Adrenal gland (tissue), 12 donors: ENCODE measurements around the gene CCS. TPM values are rescaled to one million over a fixed set of nuclear protein-coding genes. Genes with fewer than 3 reads are reported as not detected.

ENCODE experiments used
- DNase-seq, 7 donors: peaks; one replicate each; pipeline ENCODE4 v3.0.0-alpha.2; 2019 to 2020
- H3K27ac ChIP-seq, 5 donors: fragments of 200-600 bp; sonication (generic) in 4 of 5; 1 replicate in 3 of 5; 2 replicates in 2 of 5; pipeline versions ENCODE4 v1.5.1 to v1.8.0; 2016 to 2020; ENCODE audit warnings: mild to moderate bottlenecking in 1 of 5
- H3K27me3 ChIP-seq: fragments of 200-600 bp; 2 replicates; pipeline ENCODE4 v1.8.0; 2021
- H3K36me3 ChIP-seq, 2 donors: fragments of 200-600 bp; replicated peaks in 1 of 2; 1 replicate in 1 of 2; 2 replicates in 1 of 2; pipeline versions ENCODE4 v1.5.1 to v1.8.0; 2018 to 2022
- H3K4me1 ChIP-seq, 2 donors: fragments of 200-600 bp; replicated peaks in 1 of 2; 1 replicate in 1 of 2; 2 replicates in 1 of 2; pipeline versions ENCODE4 v1.5.1 to v1.8.0; 2018 to 2021
- H3K4me3 ChIP-seq, 4 donors: fragments of 200-600 bp; sonication (generic) in 3 of 4; one replicate each; pipeline ENCODE4 v1.5.1; 2016 to 2018
- H3K9me3 ChIP-seq, 3 donors: fragments of 200-600 bp; sonication (generic) in 1 of 3; replicated peaks in 1 of 3; 1 replicate in 2 of 3; 2 replicates in 1 of 3; pipeline versions ENCODE4 v1.5.1 to v1.8.0; 2016 to 2021
- POLR2A ChIP-seq, 2 donors: fragments of 450-650 bp; IDR thresholded peaks; one replicate each; pipeline ENCODE4 v1.6.1; 2017; ENCODE audit warnings: antibody characterized with exemption in 2 of 2, mild to moderate bottlenecking in 2 of 2, moderate library complexity in 1 of 2
- WGBS, 4 donors: extraction: QIAGEN DNeasy Blood & Tissue Kit in 2 of 4; methylation state at CpG; one replicate each; pipeline versions ENCODE4 v1.1.5 to v1.1.7; 2013 to 2017; 5-methylcytosine and 5-hydroxymethylcytosine counted together
- intact Hi-C, 2 donors: fragments of 100-400 bp; cut with DNase I; formaldehyde crosslinking; loops; one replicate each; pipeline versions ENCODE4 v1.14.1 to v1.15.0; 2022 to 2023
- polyA plus RNA-seq, 3 donors: library from polyadenylated mRNA; stranded (reverse); fragments of 200-250 nt in 2 of 3; fragments of 350-450 nt in 1 of 3; fragmentation: Illumina TruSeq in 1 of 3; extraction: RNeasy Lipid Tissue Mini Kit (QIAGEN cat#74804) in 1 of 3; gene quantifications; one replicate each; pipeline ENCODE4 v1.2.3, GENCODE V29; 2013 to 2014
- total RNA-seq, 9 donors: library from RNA; depleted of rRNA in 4 of 9; stranded (reverse); fragments of >200 nt in 4 of 9; fragments of 120-200 nt in 1 of 9; fragmentation: NEBNext Ultra II Directional in 1 of 9; extraction: Animal tissue kit (Norgen Biotek cat#: 25700) in 1 of 9; gene quantifications; one replicate each; pipeline versions ENCODE4 v1.1.0 to v1.2.4, GENCODE V29; 2013 to 2023
- TF ChIP-seq, protein P1 (sequence below), 6 experiments: fragments of 450-650 bp in 4 of 6; fragments of 200-600 bp in 2 of 6; sonication (generic) in 1 of 6; IDR thresholded peaks; 1 replicate in 5 of 6; 2 replicates in 1 of 6; pipeline versions ENCODE4 v1.5.1 to v1.8.0; 2016 to 2021; ENCODE audit warnings: antibody characterized with exemption in 6 of 6, mild to moderate bottlenecking in 2 of 6, moderate library complexity in 1 of 6
- donor health status: healthy with polysubstance abuse.
- donor health status: Bipolar disorder and iron deficiency.
- donor health status: DM: yes; HTN: yes; CAD: no.
- donor health status: DM: no; HTN: no; CAD: no.
- donor health status: DM: no; HTN: no; CAD: no.
- donor health status: DM: yes; HTN: yes; CAD: no.

Gene CCS
- total and polyA plus RNA-seq, 12 donors, result 21.9 to 204 (median 47.8) TPM

- Histone ChIP-seq H3K27ac (no peak overlapping the region), H3K4me1 (peaks cover 30% of the 10 kb centered on the region in 2 donors), H3K36me3 (peaks cover 0 to 24% of the 10 kb centered on the region in 2 donors), H3K4me3 (no peak overlapping the region), H3K9me3 (no peaks in the 10 kb centered on the region), H3K27me3 (no peaks in the 10 kb centered on the region)
- no peak for TF ChIP-seq POLR2A (IDR thresholded peaks at IDR 0.05)
- TF ChIP-seq, protein P1, sequence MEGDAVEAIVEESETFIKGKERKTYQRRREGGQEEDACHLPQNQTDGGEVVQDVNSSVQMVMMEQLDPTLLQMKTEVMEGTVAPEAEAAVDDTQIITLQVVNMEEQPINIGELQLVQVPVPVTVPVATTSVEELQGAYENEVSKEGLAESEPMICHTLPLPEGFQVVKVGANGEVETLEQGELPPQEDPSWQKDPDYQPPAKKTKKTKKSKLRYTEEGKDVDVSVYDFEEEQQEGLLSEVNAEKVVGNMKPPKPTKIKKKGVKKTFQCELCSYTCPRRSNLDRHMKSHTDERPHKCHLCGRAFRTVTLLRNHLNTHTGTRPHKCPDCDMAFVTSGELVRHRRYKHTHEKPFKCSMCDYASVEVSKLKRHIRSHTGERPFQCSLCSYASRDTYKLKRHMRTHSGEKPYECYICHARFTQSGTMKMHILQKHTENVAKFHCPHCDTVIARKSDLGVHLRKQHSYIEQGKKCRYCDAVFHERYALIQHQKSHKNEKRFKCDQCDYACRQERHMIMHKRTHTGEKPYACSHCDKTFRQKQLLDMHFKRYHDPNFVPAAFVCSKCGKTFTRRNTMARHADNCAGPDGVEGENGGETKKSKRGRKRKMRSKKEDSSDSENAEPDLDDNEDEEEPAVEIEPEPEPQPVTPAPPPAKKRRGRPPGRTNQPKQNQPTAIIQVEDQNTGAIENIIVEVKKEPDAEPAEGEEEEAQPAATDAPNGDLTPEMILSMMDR (IDR thresholded peaks at IDR 0.05), result no peak
- WGBS, 4 donors, result 78 to 87% (median 81%) methylated on average over 3 of the region's 3 CpGs
- intact Hi-C loops, result no loop called here
- DNase-seq, result no peak
Measured at GRCh38 chr11:66636411-66636810, 43.4 kb downstream of the CCS start.

DNA sequence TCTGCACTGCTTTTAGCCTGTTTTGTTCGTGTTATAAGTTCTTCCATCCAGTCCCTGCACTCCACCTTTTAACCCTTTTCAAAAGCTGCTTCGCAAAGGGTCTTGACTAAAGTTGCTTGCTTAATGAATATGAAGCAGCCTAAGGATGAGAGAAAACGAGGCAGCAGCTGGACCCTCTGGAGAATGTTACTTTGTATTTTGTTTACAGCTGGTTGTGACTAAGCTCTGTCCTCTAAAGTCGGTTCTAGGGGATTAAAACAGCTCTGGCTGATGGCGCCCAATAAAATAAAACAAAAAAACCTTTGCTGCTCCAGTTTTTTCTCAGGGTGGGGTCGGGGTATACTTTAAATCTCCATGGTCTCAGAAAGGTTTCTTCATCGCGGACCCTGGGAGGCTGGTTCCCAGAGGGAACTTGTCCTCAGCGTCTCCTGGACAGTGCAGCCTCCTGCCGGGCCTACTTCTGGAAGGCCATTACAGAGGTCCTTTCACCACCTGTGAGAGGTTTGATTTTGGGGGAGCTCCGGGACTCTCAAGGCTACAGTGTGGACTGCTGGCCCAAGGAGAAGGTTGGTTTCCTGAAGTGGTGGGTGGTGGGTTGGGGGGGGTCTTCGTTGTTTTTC lies 44.7 kb downstream of the CCS start:
- no peak for TF ChIP-seq POLR2A (IDR thresholded peaks at IDR 0.05)
- TF ChIP-seq, protein P1 (IDR thresholded peaks at IDR 0.05), result no peak
- DNase-seq, result peak in 1 of 7 donors; percentile 26
- H3K27me3 ChIP-seq, result no peaks in the 10 kb centered on the region
- H3K9me3 ChIP-seq, result no peaks in the 10 kb centered on the region
- intact Hi-C loops, result no loop called here
- peaks cover 42% of the 10 kb centered on the region in 2 donors for H3K4me1 ChIP-seq
- WGBS, 4 donors, result 40 to 48% (median 42%) methylated on average over 11 to 12 of the region's 12 CpGs
- peak overlapping the region; percentile 31 to 89 (median 78) for H3K27ac ChIP-seq
- H3K36me3 ChIP-seq, result peaks cover 0 to 24% of the 10 kb centered on the region in 2 donors
- H3K4me3 ChIP-seq, result peak overlapping the region in 2 of 4 donors; percentile 65 to 94

GRCh38 chr11:66638177-66639065 lies 45.4 kb downstream of the CCS start, which contains the start of gene RBM4:
Gene RBM4, plus strand, starts transcription at chr11:66638703. Its CDS starts 1,009 bp downstream, at chr11:66639712.
- Histone ChIP-seq H3K36me3 (peaks cover 0 to 31% of the 10 kb centered on the region in 2 donors), H3K4me3 (peak within 1 kb of the TSS; percentile 64 to 94 (median 70)), H3K27me3 (no peaks in the 10 kb centered on the region), H3K4me1 (peaks cover 49 to 50% of the 10 kb centered on the region in 2 donors), H3K27ac (peak within 1 kb of the TSS; percentile 70 to 95 (median 89)), H3K9me3 (no peaks in the 10 kb centered on the region)
- intact Hi-C loops, result no loop called here
- peak; percentile 89 to 96 for TF ChIP-seq POLR2A (IDR thresholded peaks at IDR 0.05)
- TF ChIP-seq, protein P1 (IDR thresholded peaks at IDR 0.05), result peak in 2 of 6 experiments; percentile 26 to 27
- DNase-seq, result peak; percentile 99 to 100 (median 99)
- WGBS, 4 donors, result 0 to 1% (median 0%) methylated on average over 48 to 63 of the region's 63 CpGs
